ENCODE data around the gene MAN2A1. TPM values are rescaled to one million over a fixed set of nuclear protein-coding genes. Genes with fewer than 3 reads are reported as not detected.

MAN2A1 gene
- total RNA-seq, 1 experiment from 2014 or later = 86.6 TPM

GRCh38 chr5:109725135-109725534 lies 35.4 kb downstream of the MAN2A1 start:
- ChIA-PET CTCF (no interaction called here), POLR2A (no interaction called here)
- no peaks in the 10 kb centered on the region for H3K27me3 Mint-ChIP-seq (ENCODE audit: low read depth)
- peaks cover 10% of the 10 kb centered on the region for H3K36me3 Mint-ChIP-seq
- no peak overlapping the region for H3K27ac Mint-ChIP-seq
- peaks cover 5% of the 10 kb centered on the region; the same call in 1 of the 2 replicates for H3K4me1 Mint-ChIP-seq
- DNase-seq (ENCODE audit: low spot score) (no peak), ATAC-seq (no peak; the same call in 1 of the 2 replicates)
- TF ChIP-seq NFE2L1 (CRISPR knock-in tag; IDR thresholded peaks at IDR 0.05) (no peak), E2F5 (CRISPR knock-in tag; IDR thresholded peaks at IDR 0.05) (no peak), ZNF138 (CRISPR knock-in tag; conservative IDR thresholded peaks at IDR 0.05) (no peak), TEAD4 (CRISPR knock-in tag; IDR thresholded peaks at IDR 0.05) (no peak), PRRX2 (CRISPR knock-in tag; IDR thresholded peaks at IDR 0.05) (no peak), JUN (CRISPR knock-in tag; IDR thresholded peaks at IDR 0.05) (no peak), TP53 (CRISPR knock-in tag; IDR thresholded peaks at IDR 0.05) (no peak), USF1 (CRISPR knock-in tag; IDR thresholded peaks at IDR 0.05) (no peak), ERG (CRISPR knock-in tag; IDR thresholded peaks at IDR 0.05) (no peak), E2F4 (CRISPR knock-in tag; IDR thresholded peaks at IDR 0.05; ENCODE audit: borderline replicate concordance, low read depth) (no peak), AR (CRISPR knock-in tag; IDR thresholded peaks at IDR 0.05) (no peak), ZNF532 (CRISPR knock-in tag; IDR thresholded peaks at IDR 0.05; ENCODE audit: borderline replicate concordance) (no peak), ZNF512 (CRISPR knock-in tag; IDR thresholded peaks at IDR 0.05; ENCODE audit: borderline replicate concordance) (no peak), ZMAT4 (CRISPR knock-in tag; IDR thresholded peaks at IDR 0.05) (no peak), CTCF (IDR thresholded peaks at IDR 0.05) (no peak)
- no peaks in the 10 kb centered on the region for H3K9me3 Mint-ChIP-seq
- no peak overlapping the region for H3K4me3 Mint-ChIP-seq

All from WTC11 (cell line).